Smooth muscle cell (in vitro differentiated cells): ENCODE data around the gene EIF3C. TPM values are rescaled to one million over a fixed set of nuclear protein-coding genes. Genes with fewer than 3 reads are reported as not detected.
"Not testable (repeated sequence)": the region's sequence is repeated elsewhere in the genome, so short reads cannot be mapped to it uniquely, and the experiment has no call there.

Experiments
- DNase-seq: peaks from one replicate; lab custom pipeline; 2025; ENCODE audit not compliant: unreplicated experiment; lab: John Stamatoyannopoulos, UW
- H2AFZ ChIP-seq: fragments of 200-600 bp; sonication (generic); 2 replicates; pipeline ENCODE4 v1.6.0; 2016; ENCODE audit warnings: antibody characterized with exemption, low read depth, mild to moderate bottlenecking
- H3F3A ChIP-seq: fragments of 200-600 bp; sonication (generic); 2 replicates; pipeline ENCODE4 v1.6.0; 2017; ENCODE audit warnings: antibody characterized with exemption, low read depth
- H3K27ac ChIP-seq: fragments of 200-600 bp; sonication (generic); 2 replicates; pipeline ENCODE4 v1.5.1; 2016; ENCODE audit warnings: low read depth, mild to moderate bottlenecking
- H3K27me3 ChIP-seq: fragments of 200-600 bp; sonication (generic); 2 replicates; pipeline ENCODE4 v1.6.1; 2016; ENCODE audit warnings: low read depth, mild to moderate bottlenecking
- H3K36me3 ChIP-seq: fragments of 200-600 bp; sonication (generic); 2 replicates; pipeline ENCODE4 v1.5.1; 2016; ENCODE audit warnings: low read depth
- H3K4me1 ChIP-seq: fragments of 200-600 bp; sonication (generic); 2 replicates; pipeline ENCODE4 v1.5.1; 2016; ENCODE audit warnings: low read depth
- H3K4me2 ChIP-seq: fragments of 200-600 bp; sonication (generic); 2 replicates; pipeline ENCODE4 v1.6.0; 2016; ENCODE audit warnings: mild to moderate bottlenecking
- H3K4me3 ChIP-seq: fragments of 200-600 bp; sonication (generic); 2 replicates; pipeline ENCODE4 v1.5.1; 2016; ENCODE audit warnings: mild to moderate bottlenecking
- H3K79me2 ChIP-seq: fragments of 200-600 bp; sonication (generic); 2 replicates; pipeline ENCODE4 v1.6.0; 2016; ENCODE audit warnings: low read depth, mild to moderate bottlenecking
- H3K9ac ChIP-seq: fragments of 200-600 bp; sonication (generic); 2 replicates; pipeline ENCODE4 v1.6.0; 2016; ENCODE audit warnings: low read depth
- H3K9me3 ChIP-seq: fragments of 200-600 bp; sonication (generic); replicated peaks from 2 replicates; pipeline ENCODE4 v1.5.1; 2016; ENCODE audit warnings: low read depth
- H4K20me1 ChIP-seq: fragments of 200-600 bp; sonication (generic); 2 replicates; pipeline ENCODE4 v1.6.0; 2016; ENCODE audit warnings: low read depth
- WGBS: methylation state at CpG from one replicate; pipeline ENCODE4 v1.1.7; 2016; ENCODE audit warnings: low lambda C conversion rate; 5-methylcytosine and 5-hydroxymethylcytosine counted together
- polyA plus RNA-seq: library from polyadenylated mRNA; unstranded; fragments of >200 nt; fragmentation: Nextera tagmentation; extraction: Ambion mirVana; gene quantifications from 2 replicates; pipeline ENCODE4 v1.2.1, GENCODE V29; 2016
- total RNA-seq: library from RNA; depleted of rRNA; stranded (reverse); fragments of >200 nt; gene quantifications from 2 replicates; pipeline ENCODE4 v1.2.3, GENCODE V29; 2014

EIF3C gene
- total and polyA plus RNA-seq, 2 experiments from 2014 or later: 53.7 to 277 TPM

DNA sequence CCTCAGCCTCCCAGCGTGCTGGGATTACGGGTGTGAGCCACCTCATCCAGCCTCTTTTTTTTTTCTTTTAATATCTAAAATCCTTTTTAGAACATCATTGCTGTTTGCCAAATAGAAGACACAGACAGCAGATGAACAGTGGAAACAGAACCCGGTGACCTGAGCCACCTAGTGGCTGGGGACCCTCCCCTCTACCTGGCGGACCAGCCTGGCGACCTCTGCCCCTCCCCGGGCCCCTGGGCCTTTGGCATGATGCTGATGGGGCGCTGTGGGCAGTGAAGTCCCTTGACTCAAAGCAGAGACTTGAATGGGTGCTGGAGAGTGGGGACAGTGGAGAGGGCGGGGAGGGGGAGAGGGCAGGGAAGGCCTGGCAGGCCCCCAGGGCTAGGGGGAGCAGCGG lies 11.5 kb upstream of the EIF3C start:
- H3K27ac ChIP-seq, H3K9ac ChIP-seq, H3F3A ChIP-seq, H3K4me3 ChIP-seq, H3K36me3 ChIP-seq, H4K20me1 ChIP-seq, H3K79me2 ChIP-seq, H2AFZ ChIP-seq, H3K9me3 ChIP-seq, H3K4me1 ChIP-seq, DNase-seq, H3K27me3 ChIP-seq, H3K4me2 ChIP-seq: not testable (repeated sequence)
- WGBS: no CpG with 5 or more reads among the region's 9 CpGs

DNA sequence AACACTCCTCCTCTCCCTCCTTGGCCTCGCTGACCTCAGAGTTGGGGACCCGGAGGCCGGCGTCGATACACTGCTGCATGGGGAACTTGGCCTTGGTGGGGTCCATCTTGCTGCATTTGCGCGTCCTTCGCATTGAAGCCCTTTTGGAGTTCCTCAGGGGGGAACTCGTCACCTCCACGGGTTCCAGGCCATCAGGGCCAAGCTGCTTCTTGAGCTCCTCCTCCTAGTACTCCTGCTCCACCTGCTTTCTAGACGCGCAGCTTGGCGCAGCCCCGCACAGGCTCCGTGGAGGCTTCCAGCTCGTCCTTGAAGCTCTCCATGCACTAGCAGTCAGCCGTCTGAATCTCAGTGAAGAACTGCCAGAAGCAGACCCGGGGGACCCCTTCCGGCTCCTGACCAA lies 10.9 kb upstream of the EIF3C start:
- not testable (repeated sequence) for DNase-seq, H3K4me1 ChIP-seq, H3K36me3 ChIP-seq, H3K9ac ChIP-seq, H3K27me3 ChIP-seq, H3K27ac ChIP-seq, H3K4me2 ChIP-seq, H3F3A ChIP-seq, H3K79me2 ChIP-seq, H2AFZ ChIP-seq, H3K4me3 ChIP-seq, H3K9me3 ChIP-seq, H4K20me1 ChIP-seq
- WGBS: 80% methylated on average over 9 of the region's 19 CpGs

DNA sequence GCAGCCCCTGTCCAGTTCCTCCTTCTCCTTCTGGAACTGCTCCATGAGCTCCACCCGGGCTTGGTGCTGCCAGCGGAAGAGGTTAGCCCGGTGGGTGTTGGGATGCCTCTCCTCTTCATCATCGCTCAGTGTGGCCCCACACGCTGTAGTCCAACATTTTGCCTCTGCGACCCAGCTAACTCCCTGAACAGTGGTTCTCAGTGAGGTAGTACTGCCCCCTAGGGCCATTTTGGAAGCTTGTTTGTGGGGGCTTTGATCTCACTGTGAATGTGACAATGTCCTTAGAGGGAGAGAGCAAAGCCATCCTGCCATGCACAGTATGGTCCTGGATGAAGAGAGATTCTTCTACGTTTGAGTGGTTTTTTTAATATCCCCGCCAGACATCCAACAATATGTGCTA lies 9.9 kb upstream of the EIF3C start:
- not testable (repeated sequence) for H3K36me3 ChIP-seq, H3K4me2 ChIP-seq, H4K20me1 ChIP-seq, H3K9ac ChIP-seq, H3K27ac ChIP-seq, H3K4me3 ChIP-seq, H3K9me3 ChIP-seq, H3K79me2 ChIP-seq, H2AFZ ChIP-seq, H3K4me1 ChIP-seq, DNase-seq, H3F3A ChIP-seq, H3K27me3 ChIP-seq
- WGBS: no CpG with 5 or more reads among the region's 8 CpGs

DNA sequence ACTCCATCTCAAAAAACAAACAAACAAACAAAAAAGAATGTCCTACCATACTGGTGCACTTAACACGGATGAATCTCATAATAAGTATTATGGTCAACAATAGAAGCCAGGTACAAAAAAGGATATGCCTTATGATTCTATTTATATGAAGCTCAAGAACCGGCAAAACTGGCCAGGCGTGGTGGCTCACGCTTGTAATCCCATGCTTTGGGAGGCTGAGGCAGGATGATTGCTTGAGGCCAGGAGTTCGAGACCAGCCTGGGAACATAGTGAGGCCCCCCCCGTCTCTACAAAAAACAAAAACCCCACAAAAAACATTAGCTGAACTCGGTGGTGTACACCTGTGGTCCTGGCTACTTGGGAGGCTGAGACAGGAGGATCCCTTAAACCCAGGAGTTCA lies 7.0 kb upstream of the EIF3C start:
- H3K27ac ChIP-seq, H3K27me3 ChIP-seq, H3K9me3 ChIP-seq, H3K4me3 ChIP-seq, H3K36me3 ChIP-seq, H2AFZ ChIP-seq, H3K4me1 ChIP-seq, H3F3A ChIP-seq, H3K9ac ChIP-seq, H3K4me2 ChIP-seq, H3K79me2 ChIP-seq, DNase-seq, H4K20me1 ChIP-seq: not testable (repeated sequence)
- 91% methylated on average over 4 of the region's 7 CpGs for WGBS

DNA sequence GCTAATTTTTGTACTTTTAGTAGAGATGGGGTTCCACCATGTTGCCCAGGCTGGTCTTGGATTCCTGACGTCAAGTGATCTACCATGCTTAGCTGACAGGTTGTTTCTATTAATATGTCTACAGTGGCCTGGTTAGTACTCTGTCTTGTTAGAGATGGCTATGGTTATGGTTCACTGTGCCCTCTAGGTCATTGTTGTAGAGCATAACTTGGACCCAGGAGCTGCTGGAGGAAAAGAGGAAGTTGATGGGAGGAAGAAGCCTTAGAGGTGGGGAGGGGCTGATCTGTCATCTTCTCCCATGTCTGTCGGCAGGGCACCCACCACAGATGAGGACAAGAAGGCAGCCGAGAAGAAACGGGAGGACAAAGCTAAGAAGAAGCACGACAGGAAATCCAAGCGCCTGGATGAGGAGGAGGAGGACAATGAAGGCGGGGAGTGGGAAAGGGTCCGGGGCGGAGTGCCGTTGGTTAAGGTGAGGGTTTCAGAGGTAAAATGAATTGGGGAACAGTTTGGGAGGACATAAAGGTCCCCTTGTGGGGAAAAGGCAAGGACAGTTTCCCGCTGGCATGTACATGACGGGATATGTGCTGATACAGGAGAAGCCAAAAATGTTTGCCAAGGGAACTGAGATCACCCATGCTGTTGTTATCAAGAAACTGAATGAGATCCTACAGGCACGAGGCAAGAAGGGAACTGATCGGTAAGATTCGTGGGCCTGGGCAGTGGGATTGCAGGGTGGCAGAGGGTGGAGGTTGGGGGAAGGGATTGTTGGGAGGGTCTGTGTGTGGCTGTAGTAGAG lies 11.8 kb downstream of the EIF3C start:
- 97% methylated on average over 11 of the region's 15 CpGs for WGBS
- H4K20me1 ChIP-seq, H3K4me3 ChIP-seq, H3K79me2 ChIP-seq, H3K36me3 ChIP-seq, DNase-seq, H3K27me3 ChIP-seq, H3K9ac ChIP-seq, H3K27ac ChIP-seq, H3K4me1 ChIP-seq, H2AFZ ChIP-seq, H3F3A ChIP-seq, H3K4me2 ChIP-seq, H3K9me3 ChIP-seq: not testable (repeated sequence)

DNA sequence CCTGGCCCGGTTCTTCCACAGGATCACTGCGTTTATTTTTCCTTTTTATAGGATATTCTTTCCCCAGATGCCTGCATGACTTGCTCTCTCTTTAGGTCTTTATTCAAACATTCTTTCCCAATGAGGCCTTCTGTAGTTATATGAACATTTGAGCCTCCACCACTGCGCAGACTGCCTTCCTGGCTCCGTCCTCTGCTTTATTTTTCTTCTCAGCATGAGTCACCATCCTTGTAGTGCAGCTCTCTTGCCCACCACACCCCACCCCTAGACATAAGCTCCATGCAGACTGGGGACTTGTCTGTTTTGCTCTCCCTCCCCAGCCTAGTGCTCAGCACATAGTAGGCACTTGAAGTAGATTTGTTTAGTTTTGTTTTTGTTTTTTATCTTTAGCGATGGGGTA lies 20.0 kb downstream of the EIF3C start:
- not testable (repeated sequence) for H4K20me1 ChIP-seq, H3K9ac ChIP-seq, H3K36me3 ChIP-seq, H3K4me2 ChIP-seq, H3K4me1 ChIP-seq, H3K79me2 ChIP-seq, H3K27me3 ChIP-seq, H2AFZ ChIP-seq, H3K27ac ChIP-seq, DNase-seq, H3K4me3 ChIP-seq, H3K9me3 ChIP-seq, H3F3A ChIP-seq
- WGBS: no CpG with 5 or more reads among the region's 5 CpGs

DNA sequence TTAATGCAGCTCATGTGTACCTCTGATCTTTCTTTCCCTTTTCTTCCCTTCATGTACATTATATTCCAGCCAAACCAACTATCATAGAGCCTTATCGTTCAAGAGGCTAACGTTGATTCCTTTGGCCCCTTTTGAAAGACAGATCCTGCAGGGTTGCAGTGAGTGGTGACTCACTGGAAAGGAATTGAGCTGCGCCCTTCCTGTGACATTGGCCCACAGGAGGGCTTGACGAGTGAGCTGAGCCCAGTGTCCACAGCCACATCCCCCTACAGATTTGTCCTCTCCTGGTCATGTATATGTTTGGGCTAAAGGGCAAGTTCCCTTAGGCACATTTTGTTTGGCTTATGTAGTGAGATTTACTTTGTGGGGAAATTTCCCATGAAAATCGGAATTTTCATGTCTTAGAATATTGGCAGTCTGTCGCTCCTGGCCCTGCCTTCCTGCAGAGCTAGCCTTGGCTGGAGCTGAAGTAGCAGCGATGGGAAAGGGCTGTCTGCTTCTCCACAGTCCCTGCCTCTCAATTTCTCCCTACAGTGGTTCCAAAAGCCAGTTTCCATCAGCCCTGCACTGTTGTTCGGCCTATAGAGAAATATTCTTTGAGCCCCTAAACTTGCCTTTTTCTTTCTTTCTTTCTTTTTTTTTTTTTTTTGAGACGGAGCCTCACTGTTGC lies 21.3 kb downstream of the EIF3C start:
- H3K4me2 ChIP-seq, H3K9ac ChIP-seq, H3K36me3 ChIP-seq, H3K27me3 ChIP-seq, H3F3A ChIP-seq, H3K4me1 ChIP-seq, H2AFZ ChIP-seq, H3K79me2 ChIP-seq, H3K27ac ChIP-seq, H4K20me1 ChIP-seq, H3K9me3 ChIP-seq, H3K4me3 ChIP-seq, DNase-seq: not testable (repeated sequence)
- 100% methylated on average over 1 of the region's 9 CpGs for WGBS

DNA sequence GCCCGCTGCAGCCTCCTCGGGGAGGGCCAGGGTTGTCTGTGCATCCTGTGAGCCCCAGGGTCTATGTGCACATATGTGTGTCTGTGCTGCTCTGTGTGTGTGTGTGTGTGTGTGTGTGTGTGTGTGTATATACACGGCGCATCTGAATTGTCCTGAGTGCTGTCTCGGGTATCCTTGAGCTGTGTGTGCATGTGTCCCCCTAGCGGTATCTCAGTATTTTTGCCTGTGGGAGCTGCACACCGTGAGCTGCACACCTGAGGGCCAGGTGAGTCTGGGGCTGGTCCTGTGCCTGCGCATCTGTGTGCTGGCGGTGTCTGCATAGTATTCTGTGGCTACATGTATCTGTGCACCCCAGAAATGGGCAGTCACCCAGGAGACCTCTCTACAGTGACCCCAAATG lies 28.5 kb downstream of the EIF3C start:
- not testable (repeated sequence) for H3F3A ChIP-seq

More for the DNA sequence above, 28.5 kb downstream of the EIF3C start:
- not testable (repeated sequence) for H3K79me2 ChIP-seq, H4K20me1 ChIP-seq, H3K36me3 ChIP-seq, DNase-seq, H3K27ac ChIP-seq, H2AFZ ChIP-seq, H3K4me1 ChIP-seq, H3K9me3 ChIP-seq, H3K9ac ChIP-seq, H3K4me3 ChIP-seq, H3K27me3 ChIP-seq, H3K4me2 ChIP-seq
- 54% methylated on average over 2 of the region's 9 CpGs for WGBS
